Effector memory CD4-positive, alpha-beta T cell (primary cell): Measurements from ENCODE around the gene ZMYND8.
A peak's percentile ranks its signal among the peaks of the same experiment; 100 is the strongest.

Source experiments
- DNase-seq, 3 donors: peaks; one replicate each; pipeline ENCODE4 v3.0.0-alpha.2; 2020
- H3K27ac ChIP-seq: 2 replicates; pipeline ENCODE4 v1.7.0; 2013; ENCODE audit warnings: mild to moderate bottlenecking, low read length, moderate library complexity; ENCODE audit not compliant: insufficient read depth, poor library complexity, severe bottlenecking
- H3K27me3 ChIP-seq: replicated peaks from 2 replicates; pipeline ENCODE4 v1.7.0; 2013; ENCODE audit warnings: mild to moderate bottlenecking, low read length; ENCODE audit not compliant: insufficient read depth, control insufficient read depth, poor library complexity, severe bottlenecking
- H3K36me3 ChIP-seq: 2 replicates; pipeline ENCODE4 v1.7.0; 2013; ENCODE audit warnings: mild to moderate bottlenecking, low read length, moderate library complexity; ENCODE audit not compliant: control insufficient read depth, insufficient read depth
- H3K4me1 ChIP-seq: 2 replicates; pipeline ENCODE4 v1.7.0; 2013; ENCODE audit warnings: low read length, mild to moderate bottlenecking; ENCODE audit not compliant: control insufficient read depth, insufficient read depth, poor library complexity, severe bottlenecking
- H3K4me3 ChIP-seq: 2 replicates; pipeline ENCODE4 v1.7.0; 2013; ENCODE audit warnings: low read length, low read depth, mild to moderate bottlenecking; ENCODE audit not compliant: insufficient read depth, poor library complexity, severe bottlenecking
- H3K9me3 ChIP-seq: 2 replicates; pipeline ENCODE4 v1.7.0; 2013; ENCODE audit warnings: mild to moderate bottlenecking, low read length, moderate library complexity; ENCODE audit not compliant: control insufficient read depth

ZMYND8 gene

GRCh38 chr20:47220161-47220582, 136.3 kb downstream of the ZMYND8 start:
- H3K4me1 ChIP-seq, result no peaks in the 10 kb centered on the region
- no peak overlapping the region for H3K27ac ChIP-seq
- H3K9me3 ChIP-seq, result no peaks in the 10 kb centered on the region
- peaks cover 75% of the 10 kb centered on the region for H3K36me3 ChIP-seq
- no peak overlapping the region for H3K4me3 ChIP-seq
- H3K27me3 ChIP-seq, result no peaks in the 10 kb centered on the region
- peak in 2 of 3 donors; percentile 5 to 22 for DNase-seq

GRCh38 chr20:47217482-47218446, 138.7 kb downstream of the ZMYND8 start:
- H3K4me3 ChIP-seq, result no peak overlapping the region
- peaks cover 78% of the 10 kb centered on the region for H3K36me3 ChIP-seq
- no peak for DNase-seq
- no peaks in the 10 kb centered on the region for H3K4me1 ChIP-seq
- no peak overlapping the region for H3K27ac ChIP-seq
- H3K9me3 ChIP-seq, result no peaks in the 10 kb centered on the region
- no peaks in the 10 kb centered on the region for H3K27me3 ChIP-seq

GRCh38 chr20:47216819-47217410, 139.6 kb downstream of the ZMYND8 start:
- H3K4me3 ChIP-seq, result no peak overlapping the region
- H3K27me3 ChIP-seq, result no peaks in the 10 kb centered on the region
- peaks cover 80% of the 10 kb centered on the region for H3K36me3 ChIP-seq
- H3K4me1 ChIP-seq, result no peaks in the 10 kb centered on the region
- H3K9me3 ChIP-seq, result no peaks in the 10 kb centered on the region
- DNase-seq, result no peak
- no peak overlapping the region for H3K27ac ChIP-seq

GRCh38 chr20:47215653-47216397, 140.7 kb downstream of the ZMYND8 start:
- Histone ChIP-seq H3K36me3 (peaks cover 80% of the 10 kb centered on the region), H3K27ac (no peak overlapping the region), H3K27me3 (no peaks in the 10 kb centered on the region), H3K9me3 (no peaks in the 10 kb centered on the region), H3K4me3 (no peak overlapping the region), H3K4me1 (no peaks in the 10 kb centered on the region)
- no peak for DNase-seq

GRCh38 chr20:47213966-47214365, 142.5 kb downstream of the ZMYND8 start:
- no peaks in the 10 kb centered on the region for H3K9me3 ChIP-seq
- no peak overlapping the region for H3K4me3 ChIP-seq
- H3K36me3 ChIP-seq, result peaks cover 80% of the 10 kb centered on the region
- H3K4me1 ChIP-seq, result no peaks in the 10 kb centered on the region
- H3K27ac ChIP-seq, result no peak overlapping the region
- H3K27me3 ChIP-seq, result no peaks in the 10 kb centered on the region
- DNase-seq, result no peak

GRCh38 chr20:47212606-47213207, 143.8 kb downstream of the ZMYND8 start:
- no peak for DNase-seq
- peaks cover 76% of the 10 kb centered on the region for H3K36me3 ChIP-seq
- H3K27me3 ChIP-seq, result no peaks in the 10 kb centered on the region
- no peaks in the 10 kb centered on the region for H3K4me1 ChIP-seq
- no peak overlapping the region for H3K4me3 ChIP-seq
- no peak overlapping the region for H3K27ac ChIP-seq
- H3K9me3 ChIP-seq, result no peaks in the 10 kb centered on the region

- Histone ChIP-seq H3K36me3 (peaks cover 66% of the 10 kb centered on the region), H3K27me3 (no peaks in the 10 kb centered on the region), H3K4me3 (no peak overlapping the region), H3K27ac (no peak overlapping the region), H3K9me3 (no peaks in the 10 kb centered on the region), H3K4me1 (no peaks in the 10 kb centered on the region)
- DNase-seq, result no peak
These were observed 145.5 kb downstream of the ZMYND8 start for GRCh38 chr20:47211036-47211435.

GRCh38 chr20:47210470-47210869, 146.0 kb downstream of the ZMYND8 start:
- H3K27me3 ChIP-seq, result no peaks in the 10 kb centered on the region
- H3K27ac ChIP-seq, result no peak overlapping the region
- H3K4me1 ChIP-seq, result no peaks in the 10 kb centered on the region
- no peak overlapping the region for H3K4me3 ChIP-seq
- no peak for DNase-seq
- no peaks in the 10 kb centered on the region for H3K9me3 ChIP-seq
- peaks cover 61% of the 10 kb centered on the region for H3K36me3 ChIP-seq

- Histone ChIP-seq H3K36me3 (peaks cover 59% of the 10 kb centered on the region), H3K27me3 (no peaks in the 10 kb centered on the region), H3K9me3 (no peaks in the 10 kb centered on the region), H3K4me3 (no peak overlapping the region), H3K4me1 (no peaks in the 10 kb centered on the region), H3K27ac (no peak overlapping the region)
- no peak for DNase-seq
These were observed 146.5 kb downstream of the ZMYND8 start for GRCh38 chr20:47209982-47210381.
